ENCODE measurements around the gene DNAH10. TPM values are rescaled to one million over a fixed set of nuclear protein-coding genes. Genes with fewer than 3 reads are reported as not detected.

The DNAH10 gene
- total and polyA plus RNA-seq, 2 experiments from 2014 or later: 0.22 to 0.60 TPM

GRCh38 chr12:123882161-123882705 lies 120.1 kb downstream of the DNAH10 start:
- Histone ChIP-seq H4K20me1 (ENCODE audit: insufficient read depth, poor library complexity, severe bottlenecking) (no peaks in the 10 kb centered on the region), H3K9me2 (replicated peaks; ENCODE audit: insufficient read depth) (no peaks in the 10 kb centered on the region), H3K4me1 (ENCODE audit: insufficient read depth) (no peaks in the 10 kb centered on the region), H3K36me3 (replicated peaks; ENCODE audit: insufficient read depth, low read depth) (no peaks in the 10 kb centered on the region), H2AFZ (no peak overlapping the region), H3K9me3 (ENCODE audit: low read depth) (no peaks in the 10 kb centered on the region), H3K4me2 (no peak overlapping the region), H3K27me3 (no peaks in the 10 kb centered on the region), H3K27ac (no peak overlapping the region), H3K79me2 (no peaks in the 10 kb centered on the region), H3K4me3 (no peak overlapping the region)
- DNase-seq (ENCODE audit: low spot score): no peak
- 91% methylated on average over 8 of the region's 8 CpGs for WGBS (ENCODE audit: low lambda C conversion rate, missing lambda C conversion rate)
- TF ChIP-seq EZH2phosphoT487 (IDR thresholded peaks at IDR 0.05; ENCODE audit: low read depth, severe bottlenecking, unreplicated experiment) (no peak), EZH2 (IDR thresholded peaks at IDR 0.05; ENCODE audit: borderline replicate concordance) (no peak), CTCF (IDR thresholded peaks at IDR 0.05; ENCODE audit: poor library complexity) (no peak)

GRCh38 chr12:123886258-123886657 lies 124.2 kb downstream of the DNAH10 start:
- Histone ChIP-seq H3K9me2 (replicated peaks; ENCODE audit: insufficient read depth) (no peaks in the 10 kb centered on the region), H3K4me3 (no peak overlapping the region), H3K4me2 (no peak overlapping the region), H3K36me3 (replicated peaks; ENCODE audit: insufficient read depth, low read depth) (no peaks in the 10 kb centered on the region), H3K27me3 (no peaks in the 10 kb centered on the region), H3K27ac (no peak overlapping the region), H4K20me1 (ENCODE audit: insufficient read depth, poor library complexity, severe bottlenecking) (no peaks in the 10 kb centered on the region), H3K9me3 (ENCODE audit: low read depth) (no peaks in the 10 kb centered on the region), H2AFZ (no peak overlapping the region), H3K79me2 (no peaks in the 10 kb centered on the region), H3K4me1 (ENCODE audit: insufficient read depth) (no peaks in the 10 kb centered on the region)
- no peak for TF ChIP-seq EZH2phosphoT487 (IDR thresholded peaks at IDR 0.05; ENCODE audit: low read depth, severe bottlenecking, unreplicated experiment)
- TF ChIP-seq CTCF (IDR thresholded peaks at IDR 0.05; ENCODE audit: poor library complexity): no peak
- TF ChIP-seq EZH2 (IDR thresholded peaks at IDR 0.05; ENCODE audit: borderline replicate concordance): no peak
- 97% methylated on average over 13 of the region's 13 CpGs for WGBS (ENCODE audit: low lambda C conversion rate, missing lambda C conversion rate)
- no peak for DNase-seq (ENCODE audit: low spot score)

GRCh38 chr12:123886931-123887582 lies 125.0 kb downstream of the DNAH10 start:
- DNase-seq (ENCODE audit: low spot score): no peak

More at GRCh38 chr12:123886931-123887582, 125.0 kb downstream of the DNAH10 start:
- H3K27me3 ChIP-seq: no peaks in the 10 kb centered on the region
- no peaks in the 10 kb centered on the region for H3K36me3 ChIP-seq (replicated peaks; ENCODE audit: insufficient read depth, low read depth)
- H3K9me2 ChIP-seq (replicated peaks; ENCODE audit: insufficient read depth): no peaks in the 10 kb centered on the region
- TF ChIP-seq EZH2 (IDR thresholded peaks at IDR 0.05; ENCODE audit: borderline replicate concordance): no peak
- TF ChIP-seq CTCF (IDR thresholded peaks at IDR 0.05; ENCODE audit: poor library complexity): no peak
- TF ChIP-seq EZH2phosphoT487 (IDR thresholded peaks at IDR 0.05; ENCODE audit: low read depth, severe bottlenecking, unreplicated experiment): no peak
- H3K79me2 ChIP-seq: no peaks in the 10 kb centered on the region
- no peak overlapping the region for H2AFZ ChIP-seq
- H3K4me1 ChIP-seq (ENCODE audit: insufficient read depth): no peaks in the 10 kb centered on the region
- 82% methylated on average over 22 of the region's 22 CpGs for WGBS (ENCODE audit: low lambda C conversion rate, missing lambda C conversion rate)
- no peak overlapping the region for H3K27ac ChIP-seq
- no peaks in the 10 kb centered on the region for H3K9me3 ChIP-seq (ENCODE audit: low read depth)
- H3K4me3 ChIP-seq: no peak overlapping the region
- H3K4me2 ChIP-seq: no peak overlapping the region
- no peaks in the 10 kb centered on the region for H4K20me1 ChIP-seq (ENCODE audit: insufficient read depth, poor library complexity, severe bottlenecking)
